Liver (tissue), 3 donors: ENCODE measurements around the gene PNMA6F.

Experiments
- ATF3 ChIP-seq: IDR thresholded peaks from 2 replicates; pipeline ENCODE4 v1.6.1; 2016; ENCODE audit warnings: antibody characterized with exemption
- CTCF ChIP-seq: fragments of 150-350 bp; IDR thresholded peaks from 2 replicates; pipeline ENCODE4 v1.5.1; 2017; ENCODE audit warnings: improper control_type of control experiment, low read depth, low read length; ENCODE audit not compliant: missing input control
- EGR1 ChIP-seq, 2 donors: IDR thresholded peaks; 2 replicates each; pipeline ENCODE4 v1.6.1; 2016 to 2018; ENCODE audit warnings: antibody characterized with exemption in 2 of 2, low read depth in 2 of 2
- FOXA1 ChIP-seq: IDR thresholded peaks from 2 replicates; pipeline ENCODE4 v1.6.1; 2016; ENCODE audit warnings: antibody characterized with exemption
- GABPA ChIP-seq, 2 donors: IDR thresholded peaks in 1 of 2; conservative IDR thresholded peaks in 1 of 2; 2 replicates each; pipeline ENCODE4 v1.6.1; 2016; ENCODE audit warnings: antibody characterized with exemption in 2 of 2, mild to moderate bottlenecking in 1 of 2, moderate library complexity in 1 of 2
- HNF4A ChIP-seq, 2 donors: conservative IDR thresholded peaks; 2 replicates each; pipeline ENCODE4 v1.6.1; 2016; ENCODE audit warnings: antibody characterized with exemption in 2 of 2, mild to moderate bottlenecking in 2 of 2
- MAX ChIP-seq: IDR thresholded peaks from 2 replicates; pipeline ENCODE4 v1.6.1; 2016; ENCODE audit warnings: antibody characterized with exemption
- RAD21 ChIP-seq, 2 donors: IDR thresholded peaks; 2 replicates each; pipeline ENCODE4 v1.6.1; 2016; ENCODE audit warnings: antibody characterized with exemption in 2 of 2, mild to moderate bottlenecking in 2 of 2
- REST ChIP-seq: IDR thresholded peaks from 2 replicates; pipeline ENCODE4 v1.6.1; 2016; ENCODE audit warnings: antibody characterized with exemption, mild to moderate bottlenecking
- SP1 ChIP-seq: IDR thresholded peaks from 2 replicates; pipeline ENCODE4 v1.6.1; 2018; ENCODE audit warnings: antibody characterized with exemption, mild to moderate bottlenecking
- TAF1 ChIP-seq: conservative IDR thresholded peaks from 2 replicates; pipeline ENCODE4 v1.6.1; 2016; ENCODE audit warnings: antibody characterized with exemption, mild to moderate bottlenecking
- YY1 ChIP-seq: IDR thresholded peaks from 2 replicates; pipeline ENCODE4 v1.6.1; 2016; ENCODE audit warnings: antibody characterized with exemption, mild to moderate bottlenecking
- ZBTB33 ChIP-seq: IDR thresholded peaks from 2 replicates; pipeline ENCODE4 v1.6.1; 2016; ENCODE audit warnings: antibody characterized with exemption
- donor health status: healthy.
- donor health status: healthy.

GRCh38 chrX:153366878-153367538 lies 45.4 kb upstream of the PNMA6F start:
- no peak for TF ChIP-seq CTCF
- TF ChIP-seq RAD21 (IDR thresholded peaks at IDR 0.05), result no peak
- TF ChIP-seq HNF4A (conservative IDR thresholded peaks at IDR 0.05), result peak; percentile 56 to 72
- no peak for TF ChIP-seq YY1
- TF ChIP-seq SP1, result peak; percentile 69
- no peak for TF ChIP-seq REST
- no peak for TF ChIP-seq MAX
- no peak for TF ChIP-seq ATF3
- TF ChIP-seq TAF1, result no peak
- TF ChIP-seq GABPA (IDR thresholded peaks at IDR 0.05 in 1 of 2, conservative IDR thresholded peaks at IDR 0.05 in 1 of 2), result no peak
- TF ChIP-seq ZBTB33, result no peak
- no peak for TF ChIP-seq EGR1 (IDR thresholded peaks at IDR 0.05; ENCODE audit: low read depth in 2 of 2)
- no peak for TF ChIP-seq FOXA1
